Measurements from ENCODE around the gene GATA1. TPM values are rescaled to one million over a fixed set of nuclear protein-coding genes. Genes with fewer than 3 reads are reported as not detected.

The GATA1 gene
- total RNA-seq, 1 donor from 2014 or later: 1.2 TPM

GRCh38 chrX:48787505-48788443 lies 1.4 kb downstream of the GATA1 start:
- Histone ChIP-seq H3K4me3 (no peak overlapping the region), H3K4me1 (no peaks in the 10 kb centered on the region), H3K27me3 (no peaks in the 10 kb centered on the region), H3K36me3 (no peaks in the 10 kb centered on the region), H3K9me3 (no peaks in the 10 kb centered on the region), H3K27ac (no peak overlapping the region)
- DNase-seq (ENCODE audit: extremely low spot score in 2 of 2): no peak
- TF ChIP-seq CTCF (IDR thresholded peaks at IDR 0.05) (no peak), POLR2A (IDR thresholded peaks at IDR 0.05) (no peak), POLR2AphosphoS5 (IDR thresholded peaks at IDR 0.05; ENCODE audit: insufficient read depth in 1 of 2, low read depth in 1 of 2) (no peak)
- intact Hi-C loops (cut with DNase I): no loop called here

- Histone ChIP-seq H3K36me3 (no peaks in the 10 kb centered on the region), H3K9me3 (no peaks in the 10 kb centered on the region), H3K4me1 (no peaks in the 10 kb centered on the region), H3K27ac (no peak overlapping the region), H3K27me3 (no peaks in the 10 kb centered on the region), H3K4me3 (no peak overlapping the region)
- intact Hi-C loops (cut with DNase I): no loop called here
- TF ChIP-seq POLR2A (IDR thresholded peaks at IDR 0.05): no peak
- TF ChIP-seq POLR2AphosphoS5 (IDR thresholded peaks at IDR 0.05; ENCODE audit: insufficient read depth in 1 of 2, low read depth in 1 of 2): no peak
- no peak for TF ChIP-seq CTCF (IDR thresholded peaks at IDR 0.05)
- no peak for DNase-seq (ENCODE audit: extremely low spot score in 2 of 2)
Observed at GRCh38 chrX:48789366-48790220, 3.2 kb downstream of the GATA1 start.

- no peaks in the 10 kb centered on the region for H3K4me1 ChIP-seq
- H3K27me3 ChIP-seq: no peaks in the 10 kb centered on the region
- no peak overlapping the region for H3K27ac ChIP-seq
- no peak for TF ChIP-seq CTCF (IDR thresholded peaks at IDR 0.05)
- H3K36me3 ChIP-seq: no peaks in the 10 kb centered on the region
- intact Hi-C loops (cut with DNase I): no loop called here
- H3K4me3 ChIP-seq: no peak overlapping the region
- no peaks in the 10 kb centered on the region for H3K9me3 ChIP-seq
- DNase-seq (ENCODE audit: extremely low spot score in 2 of 2): no peak
Observed at GRCh38 chrX:48790477-48790876, 4.1 kb downstream of the GATA1 start.

- Histone ChIP-seq H3K4me1 (no peaks in the 10 kb centered on the region), H3K36me3 (no peaks in the 10 kb centered on the region), H3K4me3 (no peak overlapping the region), H3K27ac (no peak overlapping the region), H3K9me3 (no peaks in the 10 kb centered on the region), H3K27me3 (no peaks in the 10 kb centered on the region)
- intact Hi-C loops (cut with DNase I): no loop called here
- no peak for DNase-seq (ENCODE audit: extremely low spot score in 2 of 2)
- TF ChIP-seq POLR2AphosphoS5 (IDR thresholded peaks at IDR 0.05; ENCODE audit: insufficient read depth in 1 of 2, low read depth in 1 of 2) (no peak), CTCF (IDR thresholded peaks at IDR 0.05) (no peak), POLR2A (IDR thresholded peaks at IDR 0.05) (no peak)
Observed at GRCh38 chrX:48791063-48791820, 4.9 kb downstream of the GATA1 start.

Data from vagina (tissue), 2 donors.